Stimulated activated CD4-positive, alpha-beta T cell treated with anti-CD3 and anti-CD28 coated beads, TNF-alpha, amount 100 ng/mL, for 1 hour (primary cell): Measurements from ENCODE around the gene ARF4.

Experiments used
- DNase-seq, 3 donors: peaks; one replicate each; pipeline ENCODE4 v3.0.0-alpha.2; 2020; ENCODE audit warnings: low read depth in 3 of 3, low spot score in 1 of 3

Gene ARF4

GRCh38 chr3:57582474-57583168 lies 14.5 kb downstream of the ARF4 start:
- no peak for DNase-seq

DNA sequence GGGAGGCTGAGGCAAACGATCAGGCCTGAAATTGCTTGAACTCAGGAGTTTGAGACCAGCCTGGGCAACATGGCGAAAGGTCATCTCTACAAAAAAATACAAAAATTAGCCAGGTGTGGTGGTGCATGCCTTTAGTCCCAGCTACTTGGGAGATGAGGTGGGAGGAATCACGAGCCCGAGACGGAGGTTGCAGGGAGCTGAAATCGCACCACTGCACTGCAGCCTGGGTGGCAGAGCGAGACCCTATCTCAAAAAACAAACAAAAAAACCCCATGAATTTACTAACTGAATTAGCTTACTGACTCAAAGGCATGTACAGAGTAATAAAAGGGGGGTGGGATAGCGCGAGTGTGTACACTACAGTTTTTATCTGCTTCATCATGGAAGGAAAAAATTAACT lies 19.3 kb downstream of the ARF4 start:
- no peak for DNase-seq

DNA sequence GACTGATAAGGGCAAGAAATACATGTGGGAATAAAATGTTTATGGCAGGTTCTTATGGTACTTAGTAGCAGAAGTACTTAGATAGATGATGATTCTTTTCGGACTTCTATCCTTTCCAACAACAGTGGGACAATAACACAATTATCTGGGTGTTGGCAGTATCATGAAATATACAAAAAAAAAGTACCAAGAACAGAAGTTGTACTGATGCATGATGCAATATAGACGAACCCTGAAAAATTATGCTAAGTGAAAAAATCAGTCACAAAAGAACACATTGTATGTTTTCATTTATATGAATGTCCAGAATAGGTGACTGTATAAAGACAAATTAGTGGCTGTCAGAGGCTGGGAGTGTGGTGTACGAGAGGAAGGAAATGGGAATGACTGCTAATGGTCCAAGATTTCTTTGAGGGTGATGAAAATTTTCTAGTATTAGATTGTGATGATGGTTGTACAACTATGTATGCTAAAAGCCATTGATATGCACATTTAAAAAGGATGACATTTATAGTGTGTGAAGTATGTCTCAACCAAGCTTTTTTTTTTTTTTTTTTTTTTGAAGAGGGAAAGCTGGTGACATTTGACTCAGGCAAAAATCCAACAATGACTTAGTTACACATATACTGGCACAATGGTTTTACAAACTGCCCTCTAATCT lies 21.0 kb downstream of the ARF4 start:
- DNase-seq: no peak

- DNase-seq: no peak
Measured at GRCh38 chr3:57572096-57572495, 25.0 kb downstream of the ARF4 start.

DNA sequence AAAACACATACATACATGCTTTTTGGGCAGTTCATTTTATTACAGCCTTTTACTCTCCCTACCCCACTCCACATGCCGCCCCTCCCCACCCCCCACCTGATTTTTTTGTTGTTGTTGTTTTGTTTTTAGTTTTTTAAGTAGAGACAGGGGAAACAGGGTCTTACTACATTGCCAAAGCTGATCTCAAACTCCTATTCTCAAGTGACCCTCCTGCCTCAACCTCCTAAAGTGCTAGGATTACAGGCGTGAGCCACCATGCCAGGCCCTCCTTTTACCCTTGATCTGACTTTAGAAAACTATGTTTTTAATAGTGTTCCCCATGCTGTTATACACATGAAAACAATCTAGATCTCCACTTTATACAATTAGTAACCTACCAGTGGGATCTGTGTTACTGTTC lies 26.3 kb downstream of the ARF4 start:
- DNase-seq: no peak

GRCh38 chr3:57569859-57570450 lies 27.2 kb downstream of the ARF4 start:
- DNase-seq: no peak

- DNase-seq: no peak
Measured at GRCh38 chr3:57559526-57559925, 37.6 kb downstream of the ARF4 start.

GRCh38 chr3:57557085-57557537 lies 40.0 kb downstream of the ARF4 start:
- peak in 1 of 3 donors; percentile 11 for DNase-seq

GRCh38 chr3:57556459-57557084 lies 40.6 kb downstream of the ARF4 start:
- peak in 1 of 3 donors; percentile 7 for DNase-seq

DNA sequence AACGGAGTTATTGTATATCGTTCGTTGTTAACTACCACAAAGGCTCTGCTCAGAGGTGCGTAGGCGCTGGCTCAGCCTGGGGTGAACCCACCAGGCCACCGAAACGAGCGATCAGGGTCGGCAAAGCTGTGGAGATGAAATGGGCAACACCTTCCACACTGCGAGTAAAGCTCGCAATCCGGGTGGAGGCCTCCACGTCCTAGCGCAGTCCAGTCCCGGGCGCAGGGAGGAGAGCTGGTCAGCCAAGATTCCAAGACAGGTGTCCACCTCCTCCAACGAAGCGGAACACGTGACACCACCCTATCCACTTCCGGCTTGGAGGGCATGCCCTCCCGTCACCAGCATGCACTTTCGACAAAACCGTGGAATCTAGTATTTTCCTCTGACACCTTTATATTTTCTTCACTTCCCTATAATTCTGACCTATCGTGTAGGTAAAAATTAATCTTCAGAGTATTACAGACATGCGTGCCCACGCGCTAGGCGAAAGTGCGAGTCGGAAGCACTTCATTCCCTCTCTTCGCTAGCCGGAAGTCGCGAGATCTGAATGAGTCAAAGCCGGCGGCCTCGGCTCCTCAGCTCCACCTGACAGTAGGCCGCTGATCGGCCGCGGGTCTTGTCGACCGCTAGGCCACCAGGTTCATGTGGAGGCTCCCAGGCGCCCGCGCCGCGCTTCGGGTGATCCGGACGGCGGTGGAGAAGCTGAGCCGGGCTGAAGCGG lies 41.2 kb downstream of the ARF4 start, which contains the start of gene PDE12:
TSS of gene PDE12 (plus strand) at position 537 of the 721 bp plus-strand sequence. CDS start at position 643, 106 bp downstream.
- DNase-seq: peak; percentile 45 to 71 (median 67)

DNA sequence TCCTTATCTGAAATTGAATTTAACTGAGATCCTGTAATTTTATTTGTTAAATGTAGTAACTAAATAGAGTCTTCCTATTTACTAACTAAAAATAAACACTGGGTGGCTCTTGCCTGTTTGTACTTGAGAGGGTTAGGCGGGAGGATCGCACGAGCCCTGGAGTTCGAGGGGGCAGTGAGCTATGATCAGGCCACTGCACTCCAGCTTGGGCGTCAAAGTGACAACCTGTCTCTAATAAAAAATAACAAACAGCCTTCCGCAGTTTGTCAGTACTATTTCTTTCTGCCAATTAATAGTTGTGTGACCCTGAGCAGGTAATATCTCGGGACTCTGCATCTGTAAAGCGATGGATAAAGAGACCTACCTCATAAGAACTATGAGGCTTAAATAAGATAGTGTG lies 41.8 kb downstream of the ARF4 start:
- DNase-seq: no peak

- DNase-seq: no peak
Measured at GRCh38 chr3:57546616-57547015, 50.5 kb downstream of the ARF4 start.

DNA sequence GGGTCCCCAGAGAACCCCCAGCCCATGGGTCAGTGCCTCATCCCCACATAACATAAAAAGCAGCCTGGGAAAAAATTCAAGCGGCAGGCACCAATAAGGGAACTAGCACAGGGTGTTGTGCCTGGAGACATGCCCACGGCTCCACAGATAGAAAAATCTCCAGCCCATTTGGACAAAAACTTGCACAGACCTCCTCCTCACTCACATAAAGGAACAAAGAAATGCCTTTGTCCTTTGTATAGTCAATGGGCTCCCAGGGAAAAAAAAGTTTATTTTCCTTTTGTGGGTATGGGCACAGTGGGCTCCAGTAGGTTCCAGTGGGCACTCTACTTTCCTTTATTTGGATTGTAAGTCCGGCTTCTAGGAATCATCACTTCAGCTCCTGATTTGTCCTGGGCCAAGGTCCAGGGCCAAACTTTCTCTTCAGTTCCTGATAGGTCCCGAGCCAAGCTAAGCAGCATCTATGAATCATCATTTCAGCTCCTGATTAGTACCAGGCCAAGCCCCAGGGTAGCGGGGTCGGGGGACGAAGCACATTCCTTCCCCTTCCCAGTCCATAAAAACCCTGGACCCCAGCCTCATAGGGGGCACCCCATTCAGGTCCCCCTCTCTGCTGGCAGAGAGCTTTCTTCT lies 51.4 kb downstream of the ARF4 start:
- DNase-seq: no peak

- no peak for DNase-seq
Measured at GRCh38 chr3:57544181-57545125, 52.7 kb downstream of the ARF4 start, which contains the start of gene DNAH12. DNAH12 (minus strand) TSS chr3:57544344; CDS start chr3:57542870, 1,474 bp downstream.

DNA sequence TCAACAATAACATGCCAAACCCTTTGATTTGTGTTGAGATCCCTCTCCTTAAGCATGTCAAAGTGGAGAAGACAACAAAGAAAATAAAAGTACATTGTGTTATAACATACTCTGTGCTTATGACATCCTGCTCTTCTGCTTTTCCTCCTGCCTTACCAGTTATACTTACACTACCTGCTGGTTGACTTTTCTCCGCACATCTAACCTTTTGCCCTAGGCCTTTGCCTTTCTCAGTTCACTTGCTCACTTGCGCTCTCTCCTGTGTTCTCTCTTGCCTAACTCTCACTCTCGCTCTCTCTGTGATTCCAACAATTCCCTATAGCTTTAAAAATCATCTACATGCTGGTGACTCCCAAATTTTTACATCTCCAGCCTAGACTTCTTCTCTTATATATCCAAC lies 58.7 kb downstream of the ARF4 start:
- no peak for DNase-seq

DNA sequence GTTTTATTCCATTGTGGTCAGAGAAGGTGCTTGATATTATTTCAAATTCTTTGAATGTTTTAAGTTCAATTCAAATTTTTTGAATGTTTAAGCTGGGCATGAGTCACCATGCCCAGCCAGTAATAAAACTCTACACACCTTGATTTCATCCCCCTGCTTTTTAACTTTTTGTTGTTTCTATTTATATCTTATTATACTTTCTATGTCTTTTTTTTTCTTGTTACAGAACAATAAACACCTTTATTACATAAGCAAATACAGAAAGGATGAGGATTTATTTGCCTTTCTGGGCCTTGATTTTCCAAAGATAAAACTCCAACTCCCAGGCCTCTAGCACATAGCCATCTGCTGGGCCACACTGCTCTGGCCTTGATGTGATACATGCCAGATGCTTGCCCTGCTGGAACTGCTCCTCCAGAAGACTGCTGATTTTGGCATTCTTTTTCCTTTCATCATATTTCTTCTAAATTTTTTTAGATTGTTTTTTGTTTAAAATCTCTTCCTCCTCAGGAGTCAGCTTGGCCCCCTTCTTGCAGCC lies 67.0 kb downstream of the ARF4 start:
- DNase-seq: no peak
